C4-2B (cell line): ENCODE measurements around the gene BCR.
"Not testable (repeated sequence)": the region's sequence is repeated elsewhere in the genome, so short reads cannot be mapped to it uniquely, and the experiment has no call there.

ENCODE experiments used
- CTCF ChIP-seq: fragments of 450-650 bp; conservative IDR thresholded peaks from 2 replicates; pipeline ENCODE4 v1.5.1; 2017; ENCODE audit warnings: mild to moderate bottlenecking
- ZFX ChIP-seq: fragments of 450-650 bp; IDR thresholded peaks from 2 replicates; pipeline ENCODE4 v1.6.1; 2017

DNA sequence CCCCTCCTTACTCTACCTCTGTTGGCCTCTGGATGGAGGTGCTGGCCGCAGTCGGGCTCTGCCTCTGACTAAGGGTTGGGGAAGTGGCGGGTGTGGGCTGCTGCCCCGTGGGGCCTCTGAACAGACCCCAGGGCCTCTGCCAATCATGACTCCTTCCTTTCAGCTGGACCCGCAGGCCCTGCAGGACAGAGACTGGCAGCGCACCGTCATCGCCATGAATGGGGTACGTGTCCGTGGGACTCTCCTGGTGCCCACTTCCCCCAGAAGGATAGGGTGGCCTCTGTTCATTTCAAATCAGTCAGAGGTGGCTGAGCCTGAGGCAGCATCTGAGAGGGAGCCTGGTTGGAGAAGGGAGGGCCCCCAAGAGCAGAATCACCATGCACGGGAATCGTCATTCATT lies 129.0 kb downstream of the BCR start:
- not testable (repeated sequence) for TF ChIP-seq CTCF, ZFX
